Measurements from ENCODE around the gene SERHL2.

- no peak for TF ChIP-seq POLR2A (IDR thresholded peaks at IDR 0.05)
- TF ChIP-seq CTCF (IDR thresholded peaks at IDR 0.05 in 4 of 5, conservative IDR thresholded peaks at IDR 0.05 in 1 of 5) = no peak
Measured at GRCh38 chr22:42584364-42584940, 30.7 kb downstream of the SERHL2 start.
